Small intestine (tissue), 7 donors: ENCODE results near the gene FJX1. TPM values are rescaled to one million over a fixed set of nuclear protein-coding genes. Genes with fewer than 3 reads are reported as not detected.

Source experiments
- DNase-seq, 2 donors: peaks; one replicate each; pipeline versions ENCODE4 v3.0.0 to v3.0.0-alpha.2; 2013
- FAIRE-seq: peaks from 2 replicates; lab custom pipeline; 2012; peaks lifted over from hg19 to GRCh38; lab: Jason Lieb, UNC
- H3K27ac ChIP-seq, 3 donors: one replicate each; pipeline ENCODE4 v1.5.1; 2013; ENCODE audit warnings: low read length in 2 of 3, mild to moderate bottlenecking in 2 of 3, control low read depth in 1 of 3, inconsistent platforms in 1 of 3, low read depth in 1 of 3, moderate library complexity in 1 of 3
- H3K27me3 ChIP-seq, 3 donors: one replicate each; pipeline ENCODE4 v1.6.1; 2013; ENCODE audit warnings: low read length in 3 of 3, inconsistent platforms in 1 of 3; ENCODE audit not compliant: control insufficient read depth in 3 of 3, insufficient read depth in 3 of 3
- H3K36me3 ChIP-seq, 3 donors: one replicate each; pipeline ENCODE4 v1.6.1; 2013; ENCODE audit warnings: low read length in 3 of 3, inconsistent platforms in 1 of 3, low read depth in 1 of 3, mild to moderate bottlenecking in 1 of 3, moderate library complexity in 1 of 3; ENCODE audit not compliant: control insufficient read depth in 3 of 3, insufficient read depth in 2 of 3
- H3K4me1 ChIP-seq, 3 donors: one replicate each; pipeline ENCODE4 v1.6.1; 2013; ENCODE audit warnings: low read length in 2 of 3, inconsistent platforms in 1 of 3, low read depth in 1 of 3, mild to moderate bottlenecking in 1 of 3, moderate library complexity in 1 of 3; ENCODE audit not compliant: control insufficient read depth in 3 of 3, insufficient read depth in 2 of 3
- H3K4me3 ChIP-seq, 3 donors: one replicate each; pipeline ENCODE4 v1.5.1; 2013; ENCODE audit warnings: low read length in 3 of 3, control low read depth in 1 of 3, inconsistent platforms in 1 of 3, low read depth in 1 of 3, mild to moderate bottlenecking in 1 of 3, moderate library complexity in 1 of 3
- H3K9me3 ChIP-seq, 2 donors: one replicate each; pipeline ENCODE4 v1.6.1; 2013; ENCODE audit warnings: low read depth in 1 of 2, low read length in 1 of 2; ENCODE audit not compliant: control insufficient read depth in 2 of 2, insufficient read depth in 1 of 2
- WGBS, 3 donors: extraction: QIAGEN DNeasy Blood & Tissue Kit; methylation state at CpG; one replicate each; pipeline ENCODE4 v1.1.7; 2013; 5-methylcytosine and 5-hydroxymethylcytosine counted together
- polyA plus RNA-seq, 4 donors: library from polyadenylated mRNA; stranded (reverse) in 3 of 4; unstranded in 1 of 4; fragments of 200-250 nt in 3 of 4; fragments of 120-200 nt in 1 of 4; gene quantifications; one replicate each; pipeline versions ENCODE4 v1.2.1 to v1.2.3, GENCODE V29; 2013
- donor health status: healthy with polysubstance abuse.
- donor health status: control.
- donor health status: control.
- donor health status: Bipolar disorder and iron deficiency.
- donor health status: healthy.

The FJX1 gene
- polyA plus RNA-seq, 4 donors, result 0.79 to 1.3 TPM; not detected in 2

GRCh38 chr11:35629511-35629910 is 11.3 kb downstream of the FJX1 start:
- WGBS, 3 donors, result 49 to 70% (median 53%) methylated on average over 4 of the region's 4 CpGs
- no peak overlapping the region for H3K27ac ChIP-seq
- DNase-seq (peak in 1 of 2 donors; percentile 28), FAIRE-seq (no peak)
- H3K9me3 ChIP-seq, result peaks cover 0 to 4% of the 10 kb centered on the region in 2 donors
- no peak overlapping the region for H3K4me3 ChIP-seq
- no peaks in the 10 kb centered on the region for H3K4me1 ChIP-seq
- no peaks in the 10 kb centered on the region for H3K36me3 ChIP-seq
- peaks cover 0 to 14% (median 0%) of the 10 kb centered on the region in 3 donors for H3K27me3 ChIP-seq

DNA sequence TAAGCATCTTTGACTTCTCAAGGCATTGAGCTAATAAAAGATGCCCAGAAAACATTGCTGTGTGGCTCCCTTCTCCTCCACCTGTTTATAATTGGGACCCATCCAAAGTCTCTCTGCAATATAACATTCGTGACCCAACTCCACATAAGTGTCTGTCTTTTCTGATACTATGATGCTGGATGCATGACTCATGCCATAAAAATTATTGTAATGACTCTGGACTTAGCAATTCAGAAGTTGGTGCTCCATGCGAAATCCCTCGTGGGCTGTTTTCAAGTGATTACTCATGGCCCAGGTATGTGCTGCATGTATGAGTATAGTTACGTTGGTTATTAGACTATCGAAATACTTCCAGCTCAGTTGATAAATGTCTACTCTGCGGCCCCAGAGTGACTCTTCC is 11.7 kb downstream of the FJX1 start:
- H3K36me3 ChIP-seq, result no peaks in the 10 kb centered on the region
- peaks cover 0 to 14% (median 0%) of the 10 kb centered on the region in 3 donors for H3K27me3 ChIP-seq
- H3K4me3 ChIP-seq, result no peak overlapping the region
- 25 to 60% (median 41%) methylated on average over 6 of the region's 6 CpGs for WGBS, 3 donors
- peaks cover 0 to 4% of the 10 kb centered on the region in 2 donors for H3K9me3 ChIP-seq
- H3K27ac ChIP-seq, result no peak overlapping the region
- DNase-seq (peak; percentile 12 to 61), FAIRE-seq (no peak)
- no peaks in the 10 kb centered on the region for H3K4me1 ChIP-seq

GRCh38 chr11:35631891-35632290 is 13.6 kb downstream of the FJX1 start:
- no peaks in the 10 kb centered on the region for H3K36me3 ChIP-seq
- H3K27me3 ChIP-seq, result peaks cover 0 to 16% (median 0%) of the 10 kb centered on the region in 3 donors
- H3K27ac ChIP-seq, result no peak overlapping the region
- no peak overlapping the region for H3K4me3 ChIP-seq
- 61 to 72% (median 65%) methylated on average over 3 of the region's 3 CpGs for WGBS, 3 donors
- no peaks in the 10 kb centered on the region for H3K4me1 ChIP-seq
- FAIRE-seq, result no peak
- no peak for DNase-seq
- H3K9me3 ChIP-seq, result peaks cover 0 to 4% of the 10 kb centered on the region in 2 donors

DNA sequence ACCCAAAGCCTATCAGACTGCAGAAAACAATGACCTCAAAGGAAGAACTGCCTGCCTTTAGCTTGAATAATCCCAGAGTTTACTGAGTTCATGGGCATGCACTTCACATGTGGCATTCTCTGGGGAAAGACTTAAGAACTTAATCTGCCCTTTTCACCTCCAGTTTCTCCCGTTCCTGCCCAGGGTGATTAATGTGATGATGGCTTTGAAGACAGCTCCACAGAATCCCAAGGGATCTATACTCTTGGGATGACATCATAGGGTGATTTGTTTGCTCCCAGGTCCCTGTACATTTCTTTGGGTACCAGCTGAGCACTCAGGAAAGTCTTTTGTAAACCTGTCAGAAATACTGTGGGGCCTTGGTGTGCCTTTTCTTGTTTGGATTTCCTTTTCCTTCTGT is 14.0 kb downstream of the FJX1 start:
- peaks cover 0 to 16% (median 0%) of the 10 kb centered on the region in 3 donors for H3K27me3 ChIP-seq
- no peaks in the 10 kb centered on the region for H3K36me3 ChIP-seq
- WGBS, 3 donors, result 24 to 47% (median 42%) methylated on average over 1 of the region's 1 CpG
- H3K4me3 ChIP-seq, result no peak overlapping the region
- H3K4me1 ChIP-seq, result no peaks in the 10 kb centered on the region
- DNase-seq (no peak), FAIRE-seq (no peak)
- no peak overlapping the region for H3K27ac ChIP-seq
- peaks cover 0 to 4% of the 10 kb centered on the region in 2 donors for H3K9me3 ChIP-seq

DNA sequence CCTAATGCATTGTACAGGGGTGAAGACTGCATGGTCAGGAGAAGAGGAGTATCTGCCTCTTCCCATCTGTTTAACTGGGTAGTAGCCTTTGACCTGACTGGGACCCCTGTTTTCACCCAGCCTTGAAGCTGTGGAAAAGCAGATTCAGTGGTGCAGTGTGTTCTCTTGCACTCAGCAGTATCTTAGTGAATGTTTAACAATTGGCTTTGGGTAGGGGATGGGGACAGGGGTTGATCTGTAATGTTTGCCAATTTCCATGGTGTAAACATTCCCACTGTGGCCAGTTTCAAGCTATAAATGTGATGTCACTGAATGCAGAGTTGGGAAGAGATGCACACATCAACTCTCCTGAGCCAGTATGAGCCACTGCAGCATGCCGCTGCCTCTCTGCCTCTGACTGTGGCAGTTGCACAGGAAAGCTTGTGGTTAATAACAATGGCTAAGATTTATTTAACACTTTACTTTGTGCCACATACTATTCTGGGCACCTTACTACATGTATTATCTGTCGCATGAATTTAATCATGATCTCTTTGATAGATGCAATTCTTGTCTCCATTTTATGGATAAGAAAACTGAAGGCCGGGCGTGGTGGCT is 15.7 kb downstream of the FJX1 start:
- Histone ChIP-seq H3K9me3 (peaks cover 0 to 4% of the 10 kb centered on the region in 2 donors), H3K4me3 (no peak overlapping the region), H3K27me3 (peaks cover 0 to 17% (median 0%) of the 10 kb centered on the region in 3 donors), H3K36me3 (no peaks in the 10 kb centered on the region), H3K4me1 (no peaks in the 10 kb centered on the region), H3K27ac (no peak overlapping the region)
- DNase-seq (no peak), FAIRE-seq (no peak)
- 66 to 78% (median 77%) methylated on average over 4 of the region's 4 CpGs for WGBS, 3 donors

GRCh38 chr11:35635933-35636332 is 17.7 kb downstream of the FJX1 start:
- no peaks in the 10 kb centered on the region for H3K36me3 ChIP-seq
- peaks cover 0 to 4% of the 10 kb centered on the region in 2 donors for H3K9me3 ChIP-seq
- peaks cover 0 to 27% (median 0%) of the 10 kb centered on the region in 3 donors for H3K27me3 ChIP-seq
- no peaks in the 10 kb centered on the region for H3K4me1 ChIP-seq
- H3K4me3 ChIP-seq, result no peak overlapping the region
- 74 to 87% (median 83%) methylated on average over 6 of the region's 6 CpGs for WGBS, 3 donors
- no peak overlapping the region for H3K27ac ChIP-seq
- no peak for DNase-seq
- FAIRE-seq, result no peak

DNA sequence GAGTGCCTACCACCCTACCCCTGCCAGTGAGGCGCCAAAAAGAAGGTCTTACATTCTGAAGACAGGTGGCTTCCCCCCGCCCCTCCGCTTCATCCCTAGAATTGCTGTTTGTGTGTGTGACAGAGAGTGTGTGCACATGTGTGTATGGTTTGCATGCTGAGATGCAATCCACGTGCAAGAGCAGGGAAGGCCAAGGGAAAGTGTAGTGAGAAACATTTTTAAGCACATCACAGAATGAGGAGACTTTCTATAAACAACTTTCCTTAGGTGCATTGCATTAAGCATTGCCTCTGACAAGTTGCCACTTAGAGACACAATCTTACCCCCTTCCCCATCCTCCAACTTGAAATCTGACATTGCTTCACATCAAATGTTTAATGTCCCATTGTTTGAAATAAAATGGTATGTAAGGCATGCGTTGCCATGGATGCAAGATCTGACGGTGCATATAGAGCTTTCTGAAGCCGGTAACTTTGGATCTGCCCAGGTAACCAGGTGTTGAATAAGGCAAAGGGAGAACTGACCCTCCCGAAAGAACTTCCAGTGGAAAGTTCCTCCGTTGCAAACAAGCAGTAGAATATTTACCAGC is 21.4 kb downstream of the FJX1 start:
- H3K27me3 ChIP-seq, result peaks cover 0 to 24% (median 2%) of the 10 kb centered on the region in 3 donors
- no peak for FAIRE-seq
- H3K36me3 ChIP-seq, result no peaks in the 10 kb centered on the region
- WGBS, 3 donors, result 51 to 67% (median 57%) methylated on average over 9 of the region's 9 CpGs
- H3K27ac ChIP-seq, result no peak overlapping the region
- no peak overlapping the region for H3K4me3 ChIP-seq
- H3K4me1 ChIP-seq, result no peaks in the 10 kb centered on the region
- no peaks in the 10 kb centered on the region for H3K9me3 ChIP-seq
- DNase-seq, result no peak

DNA sequence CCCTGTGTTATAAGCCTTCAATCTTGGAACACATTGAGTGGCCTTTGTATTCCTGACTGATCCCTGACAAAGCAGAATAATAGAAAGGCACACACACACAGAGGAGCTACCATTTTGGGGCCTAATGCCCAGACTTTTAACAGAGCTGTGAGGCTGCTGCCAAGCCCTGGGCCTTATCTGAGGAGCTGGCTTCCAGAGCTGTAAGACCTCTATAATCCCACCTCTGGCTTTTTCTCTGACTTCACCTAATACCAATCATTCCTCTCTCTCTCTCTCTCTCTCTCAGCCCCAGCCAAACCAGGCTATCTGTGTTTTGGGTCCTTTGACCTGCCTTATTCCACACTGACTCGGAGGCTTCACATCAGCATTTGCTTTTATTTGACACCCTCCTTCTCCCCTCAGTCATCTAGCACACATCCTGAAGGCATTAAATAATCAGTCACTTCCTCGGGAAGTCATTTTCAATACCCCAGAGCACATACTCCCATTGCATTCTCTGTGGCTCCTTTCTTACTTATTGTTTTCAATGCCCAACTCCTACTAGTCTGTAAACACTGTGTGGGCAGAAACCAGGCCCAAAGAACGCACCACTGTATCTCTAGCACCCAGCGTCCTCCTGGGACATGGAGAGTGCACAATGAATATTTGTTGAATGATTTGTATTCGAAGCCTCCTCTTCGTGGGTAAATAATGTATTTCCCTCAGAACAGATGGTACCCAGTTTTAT is 23.1 kb downstream of the FJX1 start:
- Histone ChIP-seq H3K36me3 (no peaks in the 10 kb centered on the region), H3K4me3 (no peak overlapping the region), H3K9me3 (no peaks in the 10 kb centered on the region), H3K4me1 (no peaks in the 10 kb centered on the region), H3K27ac (no peak overlapping the region), H3K27me3 (peaks cover 0 to 16% (median 2%) of the 10 kb centered on the region in 3 donors)
- DNase-seq (no peak), FAIRE-seq (no peak)
- WGBS, 3 donors, result 74 to 86% (median 80%) methylated on average over 6 of the region's 6 CpGs
